Measurements from ENCODE around the gene DDIT4. TPM values are rescaled to one million over a fixed set of nuclear protein-coding genes. Genes with fewer than 3 reads are reported as not detected.
A peak's percentile ranks its signal among the peaks of the same experiment; 100 is the strongest.
"Not testable (repeated sequence)": the region's sequence is repeated elsewhere in the genome, so short reads cannot be mapped to it uniquely, and the experiment has no call there.

The DDIT4 gene
- total RNA-seq, 1 donor from 2014 or later, result 417 TPM

DNA sequence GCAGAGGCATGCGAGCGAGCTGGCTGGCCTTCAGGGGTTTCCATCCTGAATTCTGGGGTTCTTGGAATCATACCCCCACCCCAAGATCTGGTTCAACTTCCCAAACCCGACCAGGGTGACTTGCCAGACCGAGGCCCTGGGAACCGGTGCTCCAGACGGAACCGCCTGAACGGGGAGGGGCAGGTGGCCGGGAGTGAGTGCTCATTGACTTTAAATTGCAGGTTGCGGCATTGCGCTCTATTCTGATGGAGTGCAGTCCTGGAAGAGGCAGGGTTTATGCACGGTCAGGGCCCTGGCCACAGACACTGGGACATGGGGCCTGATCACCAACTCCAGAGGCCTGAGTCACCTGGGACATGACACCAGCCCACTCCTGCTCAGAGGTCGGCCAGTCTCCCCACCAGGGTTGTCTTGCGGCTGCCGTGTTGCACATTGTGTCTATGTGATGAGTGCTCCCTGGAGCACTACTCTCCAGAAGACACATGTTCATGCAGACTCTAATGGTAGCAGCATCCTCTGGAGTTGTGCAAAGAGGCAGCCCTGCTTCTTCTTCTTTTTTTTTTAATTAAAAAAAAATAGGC lies 5.8 kb upstream of the DDIT4 start:
- no peak for ATAC-seq

DNA sequence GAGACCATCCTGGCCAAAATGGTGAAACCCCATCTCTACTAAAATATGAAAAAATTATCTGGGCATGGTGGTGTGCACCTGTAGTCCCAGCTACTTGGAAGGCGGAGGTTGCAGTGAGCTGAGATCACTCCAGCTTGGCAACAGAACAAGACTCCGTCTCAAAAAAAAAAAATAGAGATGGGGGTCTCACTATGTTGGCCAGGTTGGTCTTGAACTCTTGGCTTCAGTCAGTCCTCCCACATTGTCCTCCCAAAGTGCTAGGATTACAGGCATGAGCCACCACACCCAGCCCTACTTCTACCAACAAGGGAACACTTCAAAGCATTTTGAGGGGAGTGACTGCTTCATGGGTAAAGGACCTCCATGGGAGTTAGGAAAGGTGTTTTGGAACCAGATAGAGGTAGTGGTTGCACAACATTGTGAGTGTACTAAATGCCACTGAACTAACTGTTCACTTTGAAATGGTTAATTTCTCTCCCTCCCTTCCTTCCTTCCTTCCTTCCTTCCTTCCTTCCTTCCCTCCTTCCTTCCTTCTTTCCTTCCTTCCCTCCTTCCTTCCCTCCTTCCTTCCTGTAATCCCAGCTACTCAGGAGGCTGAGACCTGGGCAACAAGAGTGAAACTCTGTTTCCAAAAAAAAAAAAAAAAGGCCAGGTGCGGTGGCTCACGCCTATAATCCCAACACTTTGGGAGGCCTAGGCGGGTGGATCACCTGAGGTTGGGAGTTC lies 5.1 kb upstream of the DDIT4 start:
- not testable (repeated sequence) for ATAC-seq

- no peak for ATAC-seq
Observed at GRCh38 chr10:72270607-72271281, 3.0 kb upstream of the DDIT4 start.

DNA sequence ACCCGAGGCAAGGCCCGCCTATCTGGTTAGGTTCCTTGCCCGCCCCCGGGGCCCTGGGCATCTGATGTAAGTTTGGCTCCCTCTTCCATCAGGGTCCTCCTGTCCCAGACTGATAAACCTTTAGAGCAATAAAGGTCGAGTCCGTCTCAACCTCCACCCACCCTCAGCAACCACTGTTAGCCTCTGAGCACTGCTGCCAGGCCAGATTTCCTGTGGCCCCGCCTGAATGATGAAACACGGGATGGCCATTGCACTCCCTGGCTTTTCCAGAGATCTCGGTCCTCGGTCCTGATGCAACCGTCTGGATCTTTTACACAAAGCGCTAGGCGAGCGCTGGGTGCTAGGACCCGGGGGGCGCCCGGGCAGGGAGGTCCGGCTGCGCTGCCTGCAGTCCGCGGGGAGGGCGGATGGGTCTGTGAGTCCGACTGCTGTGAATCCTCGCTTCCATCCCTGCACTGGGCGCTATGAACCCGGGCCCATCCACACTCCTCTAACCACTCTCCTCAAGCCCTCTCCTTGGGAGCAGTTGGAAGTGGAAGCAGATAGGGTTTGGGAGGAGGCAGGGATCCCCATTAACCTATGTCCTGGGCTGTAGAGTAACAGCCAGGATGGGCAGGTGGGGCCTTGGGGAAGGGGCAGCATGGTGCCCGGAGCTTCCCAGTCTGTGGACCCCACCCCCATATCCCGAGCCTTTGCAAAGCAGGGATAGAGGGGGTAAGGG lies 875 bp upstream of the DDIT4 start:
- peak; percentile 12 for ATAC-seq

GRCh38 chr10:72274213-72274729 lies 547 bp downstream of the DDIT4 start:
- ATAC-seq, result no peak

DNA sequence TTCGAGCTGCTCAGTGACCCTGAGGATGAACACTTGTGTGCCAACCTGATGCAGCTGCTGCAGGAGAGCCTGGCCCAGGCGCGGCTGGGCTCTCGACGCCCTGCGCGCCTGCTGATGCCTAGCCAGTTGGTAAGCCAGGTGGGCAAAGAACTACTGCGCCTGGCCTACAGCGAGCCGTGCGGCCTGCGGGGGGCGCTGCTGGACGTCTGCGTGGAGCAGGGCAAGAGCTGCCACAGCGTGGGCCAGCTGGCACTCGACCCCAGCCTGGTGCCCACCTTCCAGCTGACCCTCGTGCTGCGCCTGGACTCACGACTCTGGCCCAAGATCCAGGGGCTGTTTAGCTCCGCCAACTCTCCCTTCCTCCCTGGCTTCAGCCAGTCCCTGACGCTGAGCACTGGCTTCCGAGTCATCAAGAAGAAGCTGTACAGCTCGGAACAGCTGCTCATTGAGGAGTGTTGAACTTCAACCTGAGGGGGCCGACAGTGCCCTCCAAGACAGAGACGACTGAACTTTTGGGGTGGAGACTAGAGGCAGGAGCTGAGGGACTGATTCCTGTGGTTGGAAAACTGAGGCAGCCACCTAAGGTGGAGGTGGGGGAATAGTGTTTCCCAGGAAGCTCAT lies 1.1 kb downstream of the DDIT4 start:
- ATAC-seq, result peak; percentile 8

GRCh38 chr10:72275351-72276012 lies 1.8 kb downstream of the DDIT4 start:
- no peak for ATAC-seq

DNA sequence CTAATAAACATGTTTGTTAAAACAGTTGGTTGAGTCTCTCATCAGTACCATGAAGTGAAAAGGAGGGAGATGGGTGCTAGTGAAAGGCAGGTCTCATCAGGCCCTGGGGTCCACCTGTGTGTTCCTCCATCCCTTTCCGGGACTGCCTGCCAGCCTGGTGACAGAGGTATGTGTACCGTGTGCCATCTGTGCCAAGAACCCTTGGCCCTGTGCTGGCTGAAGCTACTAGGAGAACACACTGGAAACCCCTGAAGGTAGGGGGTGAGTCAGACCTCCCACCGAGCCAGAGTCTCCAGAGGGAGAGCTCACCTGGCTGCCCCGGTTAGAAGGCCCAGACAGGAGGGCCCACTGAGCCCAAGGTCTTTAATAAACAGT lies 2.3 kb downstream of the DDIT4 start:
- peak; percentile 0 for ATAC-seq

DNA sequence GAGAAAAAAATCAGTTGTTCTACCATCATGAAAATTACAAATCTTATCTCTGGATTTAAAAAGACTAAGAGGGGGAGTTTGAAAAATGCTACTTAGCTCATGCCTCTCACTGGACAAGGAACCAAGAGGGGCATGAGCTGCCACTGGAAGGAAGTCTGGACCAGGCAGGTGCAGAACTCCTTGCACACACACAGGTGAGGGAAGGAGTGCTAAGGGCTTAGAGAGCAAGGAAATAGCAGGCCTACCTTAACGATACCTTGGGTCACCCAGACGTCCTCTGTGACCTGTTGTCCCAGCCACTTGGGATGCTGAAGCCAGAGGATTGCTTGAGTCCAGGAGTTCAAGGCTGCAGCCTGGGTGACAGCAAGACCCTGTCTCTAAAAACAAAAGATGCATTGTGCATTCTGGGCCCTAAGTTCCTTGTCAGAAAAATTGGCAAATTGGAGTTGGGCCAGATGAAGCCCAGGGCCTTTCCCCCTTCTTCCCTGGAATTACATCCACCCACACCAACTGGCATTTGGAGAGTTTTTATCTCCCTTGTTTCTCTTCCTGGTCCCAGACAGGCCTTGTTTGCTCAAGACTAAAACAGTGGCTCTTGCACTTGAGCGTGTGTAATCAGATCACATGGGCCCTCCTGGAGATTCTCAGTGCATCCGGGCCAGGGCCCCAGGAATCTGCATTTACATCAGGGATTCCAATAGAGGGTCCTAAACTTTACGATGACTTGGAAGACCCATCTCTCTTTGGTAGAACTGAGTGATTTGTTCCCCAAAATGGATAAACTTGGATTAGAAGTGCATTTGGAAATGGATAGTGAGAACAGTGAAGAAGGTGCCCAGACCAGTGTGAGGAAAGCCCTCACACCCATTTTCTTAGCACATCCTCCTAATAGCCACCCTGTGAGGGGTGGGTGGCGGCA lies 3.0 kb downstream of the DDIT4 start:
- peak; percentile 1 for ATAC-seq

DNA sequence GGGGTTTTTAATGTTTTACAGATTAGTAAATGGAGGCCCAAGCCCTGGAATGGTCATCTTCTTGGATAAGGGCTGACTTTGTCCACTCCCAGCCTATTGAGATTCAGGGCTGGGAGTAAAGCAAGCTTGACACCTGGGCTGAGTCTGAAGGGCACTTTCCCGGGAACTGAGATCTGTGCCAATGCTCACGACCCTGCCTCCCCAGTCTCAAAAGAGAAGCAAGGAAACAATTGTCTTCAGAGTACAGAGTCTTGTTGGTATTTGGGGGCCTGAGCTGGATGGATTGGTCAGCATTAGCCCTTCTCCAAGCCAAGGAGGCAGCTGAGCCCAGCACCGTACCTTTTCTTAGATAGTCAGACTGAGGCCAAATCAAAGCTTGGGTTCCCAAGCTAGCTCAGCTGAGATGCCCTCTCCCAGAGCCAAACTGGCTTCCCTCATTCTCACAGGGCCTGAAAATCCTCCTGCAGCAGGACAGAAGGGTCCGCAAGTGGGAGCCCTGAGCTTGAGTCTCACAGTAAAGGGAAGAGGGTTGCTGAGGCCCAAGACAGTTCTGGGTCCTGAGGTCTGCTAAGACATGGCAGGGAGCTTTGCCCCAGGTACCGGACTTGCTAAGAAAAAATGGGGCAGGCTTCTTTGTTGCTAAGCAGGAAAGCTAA lies 3.7 kb downstream of the DDIT4 start:
- no peak for ATAC-seq

DNA sequence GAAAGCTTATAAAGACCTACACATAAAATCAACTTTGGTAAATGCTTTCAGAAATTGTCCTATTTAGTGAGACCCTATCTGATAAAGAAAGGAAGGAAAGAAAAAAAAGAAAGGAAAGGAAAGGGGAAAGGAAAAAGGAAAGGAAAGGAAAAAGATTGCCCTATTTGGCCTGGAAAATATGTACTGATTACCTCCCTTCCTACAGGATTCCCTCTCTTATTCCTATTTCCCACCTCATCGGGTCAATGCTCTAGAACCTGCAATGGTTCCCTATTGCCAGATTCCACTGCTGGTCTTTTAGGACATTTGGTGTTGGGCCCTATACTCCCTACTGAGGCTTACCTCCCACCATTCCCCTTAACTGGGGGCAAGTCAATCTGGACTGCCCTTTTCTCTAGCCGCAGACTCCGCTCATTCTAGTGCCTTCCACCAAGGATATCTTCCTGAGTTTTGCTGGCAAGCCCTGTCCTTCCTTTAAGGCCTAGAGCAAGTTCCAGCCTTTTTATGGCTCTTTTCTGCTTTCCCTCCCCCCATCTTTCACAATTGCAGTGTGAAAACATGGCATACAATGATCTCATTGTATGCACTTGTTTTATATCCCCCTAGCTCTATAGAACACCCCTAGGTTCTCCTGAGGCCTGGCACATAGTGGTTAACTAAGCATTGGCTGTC lies 4.4 kb downstream of the DDIT4 start:
- no peak for ATAC-seq

DNA sequence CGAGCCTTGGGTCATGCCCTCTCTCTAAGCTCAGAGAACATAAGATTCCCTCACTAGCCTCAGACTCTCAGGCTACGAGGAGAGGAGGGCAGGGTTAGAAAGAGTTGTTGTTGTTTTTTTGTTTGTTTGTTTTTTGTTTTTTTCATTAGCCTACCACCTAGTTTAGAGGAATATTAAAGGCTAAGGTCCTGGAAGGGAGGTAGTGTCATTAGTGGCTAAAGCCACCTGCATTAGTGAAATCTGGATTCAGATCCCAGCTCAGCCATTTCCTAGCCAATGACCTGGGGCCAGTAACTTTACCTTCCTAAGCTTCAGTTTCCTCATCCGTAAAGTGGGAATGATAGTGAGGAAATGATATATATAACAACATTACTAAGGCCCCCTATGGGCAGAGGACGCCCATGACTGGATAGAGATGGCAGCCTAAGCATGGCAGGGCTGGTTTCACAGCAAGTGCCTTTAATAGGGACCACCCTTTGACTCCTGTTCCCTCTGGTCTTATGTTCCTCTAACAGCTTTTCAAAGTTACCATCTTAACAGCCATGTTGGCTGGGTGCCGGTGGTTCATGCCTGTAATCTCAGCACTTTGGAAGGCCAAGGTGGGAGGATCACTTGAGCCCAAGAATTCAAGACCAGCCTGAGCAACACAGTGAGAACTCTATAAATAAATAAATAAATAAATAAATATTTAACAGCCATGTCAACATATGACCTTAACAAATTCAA lies 5.1 kb downstream of the DDIT4 start:
- no peak for ATAC-seq

DNA sequence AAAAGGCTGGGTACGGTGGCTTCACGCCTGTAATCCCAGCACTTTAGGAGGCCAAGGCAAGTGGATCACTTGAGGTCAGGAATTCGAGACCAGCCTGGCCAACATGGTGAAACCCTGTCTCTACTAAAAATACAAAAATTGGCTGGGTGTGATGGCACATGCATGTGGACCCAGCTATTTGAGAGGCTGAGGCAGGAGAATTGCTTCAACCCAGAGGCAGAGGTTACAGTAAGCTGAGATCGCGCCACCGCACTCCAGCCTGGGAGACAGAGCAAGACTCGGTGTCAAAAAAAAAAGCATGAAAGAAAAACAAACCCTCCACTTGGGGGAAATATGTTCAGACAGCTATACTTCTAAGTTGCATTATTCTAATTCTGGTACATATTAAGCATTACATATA lies 5.9 kb downstream of the DDIT4 start:
- ATAC-seq, result not testable (repeated sequence)

- ATAC-seq, result no peak
Observed at GRCh38 chr10:72283131-72283530, 9.4 kb downstream of the DDIT4 start.

DNA sequence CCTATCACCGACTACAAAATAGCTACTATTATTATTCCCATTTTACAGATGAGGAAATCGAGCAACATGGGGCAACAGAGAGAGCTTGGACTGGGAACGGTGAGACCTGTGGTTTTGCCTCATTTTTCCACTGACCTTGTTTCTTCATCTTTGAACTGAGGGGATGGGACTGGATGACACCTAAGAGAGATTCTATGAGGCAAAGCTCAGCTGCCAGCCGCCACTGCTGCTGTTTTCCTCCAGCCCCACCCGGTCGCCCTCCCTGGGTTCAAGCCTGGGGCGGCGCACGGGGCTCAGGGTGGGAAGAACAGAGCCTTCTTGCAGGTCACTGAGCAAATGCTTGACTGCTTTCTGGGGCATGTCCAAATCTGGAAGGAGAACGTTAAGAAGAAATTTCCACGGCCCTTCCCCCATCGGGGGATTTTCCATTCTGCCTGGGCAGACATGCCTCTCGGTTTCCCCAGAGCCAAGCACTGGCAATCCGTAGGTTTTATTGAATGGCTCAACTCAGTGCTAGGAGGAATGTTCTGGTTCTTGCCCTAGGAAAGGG lies 12.3 kb downstream of the DDIT4 start:
- no peak for ATAC-seq

DNA sequence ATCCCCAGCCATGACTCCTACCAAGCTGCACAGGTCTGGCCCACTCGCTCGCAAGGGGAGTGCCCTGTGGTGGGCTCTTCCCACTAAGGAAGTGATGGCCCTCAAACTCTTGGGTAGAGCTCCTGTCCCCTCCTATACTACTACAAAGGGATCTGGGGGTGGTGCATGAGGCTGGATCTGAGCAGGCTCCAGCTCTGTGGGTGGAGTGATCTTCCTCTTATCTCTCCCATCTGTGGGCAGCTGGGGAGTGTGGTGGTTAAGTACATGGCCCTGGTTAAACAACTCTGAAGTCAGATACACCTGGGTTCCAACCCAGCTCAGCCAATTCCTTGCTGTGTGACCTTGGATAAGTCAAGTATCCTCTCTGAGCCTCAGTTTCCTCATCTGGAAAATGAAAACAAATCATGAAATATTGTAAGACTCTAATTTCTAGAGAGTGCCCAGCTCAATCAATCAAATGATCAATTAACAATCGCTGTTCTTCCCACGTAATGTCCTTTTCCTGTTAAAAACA lies 17.4 kb downstream of the DDIT4 start:
- ATAC-seq, result no peak

- peak; percentile 88 for ATAC-seq
Observed at GRCh38 chr10:72292223-72292691, 18.5 kb downstream of the DDIT4 start.

- ATAC-seq, result no peak
Observed at GRCh38 chr10:72295330-72295910, 21.7 kb downstream of the DDIT4 start.

Data from esophagus mucosa (tissue), 1 donor.